ENCODE measurements around the gene MSH5. TPM values are rescaled to one million over a fixed set of nuclear protein-coding genes. Genes with fewer than 3 reads are reported as not detected.

MSH5 gene
- total RNA-seq, 2 experiments from 2014 or later = 104 to 218 TPM

DNA sequence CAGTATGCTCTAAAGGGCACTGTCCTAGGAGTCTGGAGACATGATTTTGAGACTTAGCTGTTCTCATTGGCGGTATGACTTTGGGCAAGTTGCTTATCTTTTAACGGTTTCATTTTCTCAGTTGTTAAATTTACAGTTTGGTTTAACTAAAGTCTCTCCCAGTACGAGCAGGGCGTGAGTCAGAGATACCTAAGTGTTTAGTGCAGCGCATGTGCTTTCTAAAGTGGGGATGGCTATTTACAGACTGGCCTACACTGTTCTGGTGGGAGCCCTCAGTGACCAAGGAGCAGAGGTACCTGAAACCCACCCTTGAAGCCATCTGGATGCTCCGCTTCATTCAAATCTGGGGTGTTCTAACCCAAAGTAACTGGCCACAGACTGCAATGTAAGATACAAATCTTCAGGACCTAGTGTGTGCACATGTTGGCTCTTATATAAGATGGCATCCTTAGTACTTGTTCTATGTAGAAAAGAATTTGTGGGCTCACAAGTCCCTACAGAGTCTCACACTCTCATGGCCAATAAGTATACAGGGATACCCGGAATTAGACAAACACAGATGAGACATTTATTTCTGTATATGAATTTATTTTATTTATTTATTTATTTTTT is 10.7 kb downstream of the MSH5 start:
- Histone ChIP-seq H3K4me2 (ENCODE audit: low read length) (no peak overlapping the region), H3K9me3 (ENCODE audit: low read length) (no peaks in the 10 kb centered on the region), H2AFZ (ENCODE audit: low read length) (no peak overlapping the region), H3K9me2 (ENCODE audit: insufficient read depth, low read length) (no peaks in the 10 kb centered on the region), H3K4me3 (ENCODE audit: low read depth, low read length, poor library complexity, severe bottlenecking) (no peak overlapping the region), H3K36me3 (ENCODE audit: insufficient read depth, low read length) (peaks cover 31% of the 10 kb centered on the region), H4K20me1 (ENCODE audit: insufficient read depth, low read length) (no peaks in the 10 kb centered on the region), H3K27ac (ENCODE audit: low read depth, low read length, poor library complexity, severe bottlenecking) (no peak overlapping the region), H3K4me1 (ENCODE audit: insufficient read depth, low read length, poor library complexity, severe bottlenecking) (no peaks in the 10 kb centered on the region), H3K79me2 (ENCODE audit: insufficient read depth, low read depth, low read length) (no peaks in the 10 kb centered on the region)
- no TSS peak for BruUV-seq (replicated peaks)
- TF ChIP-seq CTCF (conservative IDR thresholded peaks at IDR 0.05; ENCODE audit: low read length) = no peak
- no peak for DNase-seq (ENCODE audit: low spot score)
- ChIA-PET CTCF (ENCODE audit: unreplicated experiment) (no interaction called here), POLR2A (interaction anchor here (0.7 to 1.3 kb wide), 2 partner anchors 9 to 12 kb away, joined by 3 to 4 read pairs; no protein-coding TSS in a partner anchor)
- intact Hi-C loops (cut with micrococcal nuclease; ENCODE audit: unreplicated experiment) = no loop called here

DNA sequence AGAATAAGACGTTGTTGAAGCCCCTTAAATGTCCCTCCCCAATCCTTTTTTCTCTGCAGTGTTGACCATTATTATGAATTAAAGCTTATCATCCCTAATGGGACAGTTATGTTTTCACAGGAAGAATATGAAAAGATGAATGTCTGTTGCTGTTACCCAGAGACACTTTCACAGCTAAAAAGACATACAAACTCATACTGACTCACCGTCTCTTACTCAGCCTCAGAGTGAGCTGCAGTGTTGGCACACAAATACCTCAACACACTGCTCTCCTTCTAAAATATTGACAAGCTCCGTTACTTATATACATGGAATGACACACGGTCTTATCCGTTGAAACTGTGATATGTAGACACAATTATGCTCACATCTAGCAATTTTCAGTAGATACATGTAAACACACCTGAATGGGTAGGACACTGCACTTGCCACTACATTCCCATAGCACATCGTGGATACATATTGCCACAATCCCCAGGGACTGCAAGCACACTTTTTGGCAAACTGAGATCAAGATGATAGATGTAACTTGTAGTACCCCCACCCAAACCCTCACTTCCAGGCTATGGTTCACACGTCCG is 13.0 kb downstream of the MSH5 start:
- no peak overlapping the region for H3K27ac ChIP-seq (ENCODE audit: low read depth, low read length, poor library complexity, severe bottlenecking)
- CTCF ChIA-PET (ENCODE audit: unreplicated experiment) = no interaction called here
- intact Hi-C loops (cut with micrococcal nuclease; ENCODE audit: unreplicated experiment) = no loop called here
- no peaks in the 10 kb centered on the region for H3K79me2 ChIP-seq (ENCODE audit: insufficient read depth, low read depth, low read length)
- H3K9me2 ChIP-seq (ENCODE audit: insufficient read depth, low read length) = no peaks in the 10 kb centered on the region
- no peak overlapping the region for H2AFZ ChIP-seq (ENCODE audit: low read length)
- peaks cover 19% of the 10 kb centered on the region for H3K36me3 ChIP-seq (ENCODE audit: insufficient read depth, low read length)
- POLR2A ChIA-PET = interaction anchor here (0.5 to 1.9 kb wide), 3 partner anchors 12 to 92 kb away, joined by 3 to 9 read pairs (median 6); partner anchors contain the start of gene MSH5
- BruUV-seq (replicated peaks) = no TSS peak
- no peak overlapping the region for H3K4me2 ChIP-seq (ENCODE audit: low read length)
- TF ChIP-seq CTCF (conservative IDR thresholded peaks at IDR 0.05; ENCODE audit: low read length) = no peak
- TF ChIP-seq EZH2phosphoT487 (IDR thresholded peaks at IDR 0.05; ENCODE audit: borderline replicate concordance, low read depth, low read length) = no peak
- H3K9me3 ChIP-seq (ENCODE audit: low read length) = no peaks in the 10 kb centered on the region
- no peak overlapping the region for H3K4me3 ChIP-seq (ENCODE audit: low read depth, low read length, poor library complexity, severe bottlenecking)
- no peak for DNase-seq (ENCODE audit: low spot score)
- H4K20me1 ChIP-seq (ENCODE audit: insufficient read depth, low read length) = no peaks in the 10 kb centered on the region
- H3K4me1 ChIP-seq (ENCODE audit: insufficient read depth, low read length, poor library complexity, severe bottlenecking) = no peaks in the 10 kb centered on the region

DNA sequence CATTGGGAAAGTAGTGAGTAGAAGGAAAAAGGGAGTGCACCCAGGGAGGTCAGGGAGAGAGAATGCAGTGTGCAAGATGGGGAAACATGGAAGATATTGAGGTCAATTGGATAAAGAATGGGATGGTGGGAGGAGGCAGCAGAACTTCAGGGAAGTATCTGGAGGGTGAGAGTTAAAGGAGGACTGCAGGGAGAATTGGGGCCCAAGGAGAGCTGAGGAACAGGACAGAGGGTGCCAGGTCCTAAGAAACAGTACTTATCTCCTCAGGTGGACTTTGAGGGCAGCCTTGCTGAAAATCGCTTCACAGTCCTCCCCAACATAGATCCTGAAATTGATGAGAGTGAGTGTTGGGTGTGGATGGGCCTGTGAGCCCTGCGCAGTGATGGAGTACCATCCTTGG is 18.5 kb downstream of the MSH5 start:
- ChIA-PET CTCF (ENCODE audit: unreplicated experiment) (interaction anchor here (0.9 kb wide), 1 partner anchor 46 kb away, joined by 3 read pairs; no protein-coding TSS in a partner anchor), POLR2A (interaction anchor here (0.6 kb wide), 1 partner anchor 1546 kb away, joined by 5 read pairs; no protein-coding TSS in a partner anchor)
- intact Hi-C loops (cut with micrococcal nuclease; ENCODE audit: unreplicated experiment) = no loop called here
- no peak for DNase-seq (ENCODE audit: low spot score)
- Histone ChIP-seq H3K4me3 (ENCODE audit: low read depth, low read length, poor library complexity, severe bottlenecking) (no peak overlapping the region), H4K20me1 (ENCODE audit: insufficient read depth, low read length) (no peaks in the 10 kb centered on the region), H3K27ac (ENCODE audit: low read depth, low read length, poor library complexity, severe bottlenecking) (no peak overlapping the region), H3K4me1 (ENCODE audit: insufficient read depth, low read length, poor library complexity, severe bottlenecking) (no peaks in the 10 kb centered on the region), H3K9me2 (ENCODE audit: insufficient read depth, low read length) (no peaks in the 10 kb centered on the region), H3K79me2 (ENCODE audit: insufficient read depth, low read depth, low read length) (no peaks in the 10 kb centered on the region), H2AFZ (ENCODE audit: low read length) (no peak overlapping the region), H3K36me3 (ENCODE audit: insufficient read depth, low read length) (peaks cover 51% of the 10 kb centered on the region), H3K9me3 (ENCODE audit: low read length) (no peaks in the 10 kb centered on the region), H3K4me2 (ENCODE audit: low read length) (no peak overlapping the region)
- TF ChIP-seq CTCF (conservative IDR thresholded peaks at IDR 0.05; ENCODE audit: low read length) (no peak), EZH2phosphoT487 (IDR thresholded peaks at IDR 0.05; ENCODE audit: borderline replicate concordance, low read depth, low read length) (no peak)
- no TSS peak for BruUV-seq (replicated peaks)

All from OCI-LY7 (cell line).